HepG2 (cell line): Measurements from ENCODE around the gene GSTT2B. TPM values are rescaled to one million over a fixed set of nuclear protein-coding genes. Genes with fewer than 3 reads are reported as not detected.
A peak's percentile ranks its signal among the peaks of the same experiment; 100 is the strongest.

Experiments used
- AHDC1 ChIP-seq: sonication (generic); formaldehyde crosslinking; IDR thresholded peaks from 2 replicates; pipeline ENCODE4 v1.5.1; 2020; ENCODE audit warnings: mild to moderate bottlenecking, missing genetic modification reagents, borderline replicate concordance
- ARID5B ChIP-seq: IDR thresholded peaks from 2 replicates; pipeline ENCODE4 v1.4.0; 2020; ENCODE audit warnings: mild to moderate bottlenecking, missing genetic modification reagents
- MAFF ChIP-seq: IDR thresholded peaks from 2 replicates; pipeline ENCODE4 v1.6.1; 2011; ENCODE audit warnings: low read depth, low read length, improper control_type of control experiment
- NFE2L1 ChIP-seq: sonication (generic); formaldehyde crosslinking; IDR thresholded peaks from 2 replicates; pipeline ENCODE4 v1.4.0; 2020; ENCODE audit warnings: missing genetic modification reagents, mild to moderate bottlenecking, borderline replicate concordance
- PATZ1 ChIP-seq: sonication (generic); formaldehyde crosslinking; IDR thresholded peaks from 2 replicates; pipeline ENCODE4 v1.4.0; 2020; ENCODE audit warnings: missing genetic modification reagents
- PAXIP1 ChIP-seq: sonication (generic); formaldehyde crosslinking; conservative IDR thresholded peaks from 2 replicates; pipeline ENCODE4 v1.4.0; 2020; ENCODE audit warnings: mild to moderate bottlenecking, missing genetic modification reagents, moderate library complexity
- SIN3B ChIP-seq: fragments of 150-350 bp; IDR thresholded peaks from 2 replicates; pipeline ENCODE4 v1.6.1; 2014; ENCODE audit warnings: low read length
- SMAD9 ChIP-seq: sonication (generic); formaldehyde crosslinking; IDR thresholded peaks from 2 replicates; pipeline ENCODE4 v1.5.1; 2020; ENCODE audit warnings: mild to moderate bottlenecking, missing genetic modification reagents
- TGIF2 ChIP-seq: IDR thresholded peaks from 2 replicates; pipeline ENCODE4 v1.6.1; 2016; ENCODE audit warnings: control low read depth, missing compliant biosample characterization
- ZNF224 ChIP-seq: sonication (generic); formaldehyde crosslinking; IDR thresholded peaks from 2 replicates; pipeline ENCODE4 v1.5.0; 2020; ENCODE audit warnings: mild to moderate bottlenecking, missing genetic modification reagents
- ZNF292 ChIP-seq: sonication (generic); formaldehyde crosslinking; IDR thresholded peaks from 2 replicates; pipeline ENCODE4 v1.8.1; 2022; ENCODE audit warnings: mild to moderate bottlenecking, low read depth, missing genetic modification reagents, borderline replicate concordance
- ZSCAN12 ChIP-seq: sonication (generic); formaldehyde crosslinking; IDR thresholded peaks from 2 replicates; pipeline ENCODE4 v1.9.0; 2021; ENCODE audit warnings: mild to moderate bottlenecking, missing genetic modification reagents
- polyA plus RNA-seq, 8 experiments: library from polyadenylated mRNA; depleted of rRNA in 3 of 8; stranded (reverse) in 7 of 8; unstranded in 1 of 8; fragments of >200 nt; fragmentation: Illumina TruSeq in 4 of 8; extraction: Trizol in 4 of 8; gene quantifications; 2 replicates each; pipeline versions ENCODE4 v1.2.1 to v1.2.3, GENCODE V29; 2011 to 2016; ENCODE audit warnings: low read depth in 4 of 8, missing spikeins in 1 of 8, mixed read lengths in 1 of 8; ENCODE audit not compliant: insufficient read depth in 1 of 8
- total RNA-seq, 5 experiments: library from RNA; depleted of rRNA; stranded (reverse); fragments of >200 nt; fragmentation: Illumina TruSeq; extraction: Trizol; gene quantifications; 2 replicates each; pipeline ENCODE4 v1.2.3, GENCODE V29; 2016; ENCODE audit warnings: low read depth in 1 of 5

The GSTT2B gene
- total and polyA plus RNA-seq, 2 of the 13 experiments (the other 11 are each of a cell fraction or from before 2014, with no cell fraction given) = 1.5 to 3.9 TPM

GRCh38 chr22:24008381-24009226 lies 47.6 kb upstream of the GSTT2B start (continued):
- TF ChIP-seq PATZ1 (CRISPR knock-in tag) (0 out of 2 replicates have a peak, but pooled peaks have one; percentile 21), SMAD9 (no peak), TGIF2 (CRISPR knock-in tag) (peak; percentile 55; the same call in 1 of the 2 replicates), SIN3B (no peak), MAFF (0 out of 2 replicates have a peak, but pooled peaks have one; percentile 22), PAXIP1 (CRISPR knock-in tag) (peak; percentile 52), NFE2L1 (CRISPR knock-in tag) (no peak), ZNF224 (CRISPR knock-in tag) (no peak), ZSCAN12 (no peak), AHDC1 (CRISPR knock-in tag) (peak; percentile 66; the same call in 1 of the 2 replicates), ZNF292 (0 out of 2 replicates have a peak, but pooled peaks have one; percentile 5), ARID5B (CRISPR knock-in tag) (peak; percentile 43; the same call in 1 of the 2 replicates)
